ENCODE results near the gene CDH22. TPM values are rescaled to one million over a fixed set of nuclear protein-coding genes. Genes with fewer than 3 reads are reported as not detected.

The CDH22 gene
- total RNA-seq, 4 donors from 2014 or later = 0.26 to 1.2 (median 0.35) TPM

DNA sequence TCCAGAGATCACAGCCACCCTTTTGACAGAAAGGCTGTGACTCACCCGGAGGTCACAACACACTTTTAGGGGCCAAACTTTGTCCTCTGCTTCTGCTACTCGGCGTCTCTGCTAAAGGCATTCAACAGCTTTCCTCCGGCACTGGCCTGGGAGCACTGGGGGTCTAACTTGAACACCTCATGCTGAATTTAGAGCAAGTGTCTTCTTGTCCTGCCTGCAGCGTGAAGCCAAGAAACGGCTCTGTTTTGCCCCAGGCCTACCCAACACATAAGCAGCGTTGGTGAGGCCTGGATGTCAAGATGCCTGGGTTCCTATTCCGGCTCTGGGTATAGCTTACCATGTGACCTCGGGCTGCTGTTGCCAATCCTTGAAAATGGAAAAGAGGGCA lies 2.3 kb downstream of the CDH22 start:
- Histone ChIP-seq H3K4me1 (peaks cover 0 to 3% of the 10 kb centered on the region in 2 donors), H3K27me3 (peaks cover 44 to 52% (median 46%) of the 10 kb centered on the region in 3 donors), H3K4me3 (no peak overlapping the region), H3K9me3 (no peaks in the 10 kb centered on the region), H3K27ac (no peak overlapping the region), H3K36me3 (no peaks in the 10 kb centered on the region)
- ATAC-seq (no peak), DNase-seq (no peak)
- in situ Hi-C loops (cut with MboI; ENCODE audit: low sequenced_read_pairs in 4 of 4) (no loop called here), intact Hi-C loops (cut with DNase I; ENCODE audit: low total_unique reads) (loop anchor here (2.0 to 5.0 kb wide), 2 partner anchors 44 to 173 kb away; no protein-coding TSS in a partner anchor)
- TF ChIP-seq, protein P1, sequence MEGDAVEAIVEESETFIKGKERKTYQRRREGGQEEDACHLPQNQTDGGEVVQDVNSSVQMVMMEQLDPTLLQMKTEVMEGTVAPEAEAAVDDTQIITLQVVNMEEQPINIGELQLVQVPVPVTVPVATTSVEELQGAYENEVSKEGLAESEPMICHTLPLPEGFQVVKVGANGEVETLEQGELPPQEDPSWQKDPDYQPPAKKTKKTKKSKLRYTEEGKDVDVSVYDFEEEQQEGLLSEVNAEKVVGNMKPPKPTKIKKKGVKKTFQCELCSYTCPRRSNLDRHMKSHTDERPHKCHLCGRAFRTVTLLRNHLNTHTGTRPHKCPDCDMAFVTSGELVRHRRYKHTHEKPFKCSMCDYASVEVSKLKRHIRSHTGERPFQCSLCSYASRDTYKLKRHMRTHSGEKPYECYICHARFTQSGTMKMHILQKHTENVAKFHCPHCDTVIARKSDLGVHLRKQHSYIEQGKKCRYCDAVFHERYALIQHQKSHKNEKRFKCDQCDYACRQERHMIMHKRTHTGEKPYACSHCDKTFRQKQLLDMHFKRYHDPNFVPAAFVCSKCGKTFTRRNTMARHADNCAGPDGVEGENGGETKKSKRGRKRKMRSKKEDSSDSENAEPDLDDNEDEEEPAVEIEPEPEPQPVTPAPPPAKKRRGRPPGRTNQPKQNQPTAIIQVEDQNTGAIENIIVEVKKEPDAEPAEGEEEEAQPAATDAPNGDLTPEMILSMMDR (IDR thresholded peaks at IDR 0.05 in 4 of 5, conservative IDR thresholded peaks at IDR 0.05 in 1 of 5) = no peak
- no peak for TF ChIP-seq POLR2A (IDR thresholded peaks at IDR 0.05)

DNA sequence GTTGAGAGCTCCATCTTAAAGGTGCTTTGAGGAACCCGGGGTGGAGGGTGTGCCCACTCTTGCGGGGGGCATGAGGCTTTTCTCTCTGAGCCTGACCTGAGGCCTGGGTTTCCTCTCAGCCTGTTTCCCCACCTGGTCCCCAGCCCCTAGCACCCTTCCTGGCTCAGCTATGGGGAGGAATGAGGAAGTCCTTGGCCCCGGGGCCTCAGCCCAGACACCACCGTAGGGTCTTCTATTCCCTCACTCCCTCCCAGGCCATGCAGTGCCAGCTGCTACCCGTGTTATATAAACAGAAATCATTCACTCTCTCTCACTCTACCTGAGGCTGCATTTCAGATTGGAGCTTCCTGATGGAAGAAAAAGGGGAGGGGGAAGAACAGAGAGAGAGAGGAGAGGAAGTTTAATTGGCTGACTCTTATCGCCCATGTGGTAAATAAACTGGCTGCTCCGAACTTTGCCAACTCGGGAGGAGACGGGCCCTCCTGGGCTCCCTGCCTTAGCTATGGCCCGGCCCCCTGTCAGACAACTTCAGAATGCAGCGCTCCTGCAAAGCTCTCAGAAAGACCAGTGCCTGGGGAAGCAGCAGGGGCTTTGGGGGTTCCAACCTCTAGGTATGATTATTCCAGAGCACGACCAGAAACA lies 2.8 kb downstream of the CDH22 start:
- no peak overlapping the region for H3K4me3 ChIP-seq
- ATAC-seq = no peak
- in situ Hi-C loops (cut with MboI; ENCODE audit: low sequenced_read_pairs in 4 of 4) = no loop called here
- H3K9me3 ChIP-seq = no peaks in the 10 kb centered on the region
- DNase-seq = no peak
- H3K27ac ChIP-seq = no peak overlapping the region
- intact Hi-C loops (cut with DNase I; ENCODE audit: low total_unique reads) = loop anchor here (5.0 kb wide), 1 partner anchor 43 kb away; no protein-coding TSS in a partner anchor
- peaks cover 0 to 3% of the 10 kb centered on the region in 2 donors for H3K4me1 ChIP-seq
- no peak for TF ChIP-seq POLR2A (IDR thresholded peaks at IDR 0.05)
- TF ChIP-seq, protein P1 (IDR thresholded peaks at IDR 0.05 in 4 of 5, conservative IDR thresholded peaks at IDR 0.05 in 1 of 5) = no peak
- peaks cover 39 to 47% (median 44%) of the 10 kb centered on the region in 3 donors for H3K27me3 ChIP-seq
- H3K36me3 ChIP-seq = no peaks in the 10 kb centered on the region

DNA sequence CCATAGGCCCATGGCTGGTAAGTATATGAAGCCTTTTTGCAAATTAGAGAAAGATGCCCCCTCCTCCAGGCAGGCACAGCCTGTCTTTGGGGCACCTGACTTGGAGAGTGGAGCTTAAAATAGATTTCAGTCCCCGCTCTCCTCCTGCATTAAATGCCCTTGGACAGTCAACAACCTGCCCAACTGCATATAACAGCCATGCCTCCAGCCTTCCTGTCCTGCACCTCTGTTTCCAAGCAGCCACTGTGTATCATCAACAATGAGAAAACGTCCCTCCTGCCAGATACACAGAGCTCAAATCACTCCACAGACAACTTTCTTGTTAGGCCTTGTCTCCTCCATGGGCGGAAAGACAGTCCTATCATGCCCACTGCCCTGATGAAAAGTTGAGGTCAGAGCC lies 3.4 kb downstream of the CDH22 start:
- H3K4me3 ChIP-seq = no peak overlapping the region
- DNase-seq = no peak
- H3K4me1 ChIP-seq = peaks cover 0 to 3% of the 10 kb centered on the region in 2 donors
- no peak for ATAC-seq
- H3K27me3 ChIP-seq = peaks cover 38 to 41% (median 41%) of the 10 kb centered on the region in 3 donors
- TF ChIP-seq POLR2A (IDR thresholded peaks at IDR 0.05) = no peak
- TF ChIP-seq, protein P1 (IDR thresholded peaks at IDR 0.05 in 4 of 5, conservative IDR thresholded peaks at IDR 0.05 in 1 of 5) = no peak
- in situ Hi-C loops (cut with MboI; ENCODE audit: low sequenced_read_pairs in 4 of 4) (no loop called here), intact Hi-C loops (cut with DNase I; ENCODE audit: low total_unique reads) (loop anchor here (5.0 kb wide), 1 partner anchor 43 kb away; no protein-coding TSS in a partner anchor)
- H3K36me3 ChIP-seq = no peaks in the 10 kb centered on the region
- H3K9me3 ChIP-seq = no peaks in the 10 kb centered on the region
- H3K27ac ChIP-seq = no peak overlapping the region

DNA sequence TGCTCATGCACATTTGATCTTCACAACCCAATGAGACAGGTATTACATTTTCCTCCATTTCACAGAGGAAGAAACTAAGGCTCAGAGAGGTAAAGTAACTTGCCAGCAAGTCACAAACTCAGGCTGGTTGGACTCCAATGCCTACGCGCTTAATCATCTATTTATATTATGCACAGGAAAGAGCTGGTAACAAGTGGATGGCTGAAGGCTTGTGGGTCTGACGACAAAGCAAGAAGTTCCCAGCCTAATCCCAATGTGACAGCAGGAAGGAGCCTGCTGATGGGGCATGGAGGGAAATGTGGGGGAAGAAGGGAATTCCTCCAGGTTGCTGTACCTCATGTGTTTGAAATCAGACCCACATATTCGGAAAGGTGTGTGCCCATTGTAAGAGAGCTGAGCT lies 3.9 kb downstream of the CDH22 start:
- ATAC-seq = no peak
- no peak for DNase-seq
- no peak overlapping the region for H3K4me3 ChIP-seq
- no peaks in the 10 kb centered on the region for H3K36me3 ChIP-seq
- peaks cover 33 to 37% (median 36%) of the 10 kb centered on the region in 3 donors for H3K27me3 ChIP-seq
- in situ Hi-C loops (cut with MboI; ENCODE audit: low sequenced_read_pairs in 4 of 4) = no loop called here
- intact Hi-C loops (cut with DNase I; ENCODE audit: low total_unique reads) = no loop called here
- H3K4me1 ChIP-seq = peaks cover 0 to 3% of the 10 kb centered on the region in 2 donors
- no peaks in the 10 kb centered on the region for H3K9me3 ChIP-seq
- TF ChIP-seq, protein P1 (IDR thresholded peaks at IDR 0.05 in 4 of 5, conservative IDR thresholded peaks at IDR 0.05 in 1 of 5) = no peak
- no peak for TF ChIP-seq POLR2A (IDR thresholded peaks at IDR 0.05)
- no peak overlapping the region for H3K27ac ChIP-seq
